Measurements from ENCODE around the gene P2RY8.
"Not testable (repeated sequence)": the region's sequence is repeated elsewhere in the genome, so short reads cannot be mapped to it uniquely, and the experiment has no call there.

P2RY8 gene

GRCh38 chrX:1558761-1559468 is 21.9 kb upstream of the P2RY8 start:
- POLR2A ChIA-PET = no interaction called here

DNA sequence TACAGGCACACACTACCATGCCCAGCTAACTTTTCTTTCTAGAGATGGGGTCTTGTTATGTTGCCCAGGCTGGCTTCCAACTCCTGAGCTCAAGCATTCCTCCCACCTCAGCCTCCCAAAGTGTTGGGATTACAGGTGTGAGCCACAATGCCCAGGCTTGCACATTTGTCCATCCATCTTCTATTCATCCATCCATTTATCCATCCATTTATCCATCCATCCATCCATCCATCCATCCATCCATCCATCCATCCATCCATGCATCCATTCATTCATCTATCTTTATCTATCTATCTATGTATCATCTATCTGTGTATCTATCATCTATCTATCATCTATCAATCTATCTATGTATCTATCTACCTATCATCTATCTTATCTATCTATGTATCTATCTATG is 20.5 kb upstream of the P2RY8 start:
- H3K4me3 ChIP-seq (ENCODE audit: low read depth, low read length); DNase-seq (ENCODE audit: low read depth, low spot score); POLR2A ChIA-PET; CTCF ChIA-PET: not testable (repeated sequence)

More at GRCh38 chrX:1558761-1559468, 21.9 kb upstream of the P2RY8 start:
- no peak for TF ChIP-seq CTCF (IDR thresholded peaks at IDR 0.05; ENCODE audit: insufficient read depth, low read length, missing control alignments)
- no peak overlapping the region for H3K4me3 ChIP-seq (ENCODE audit: low read depth, low read length)
- DNase-seq (ENCODE audit: low read depth, low spot score) = no peak
- CTCF ChIA-PET = no interaction called here

DNA sequence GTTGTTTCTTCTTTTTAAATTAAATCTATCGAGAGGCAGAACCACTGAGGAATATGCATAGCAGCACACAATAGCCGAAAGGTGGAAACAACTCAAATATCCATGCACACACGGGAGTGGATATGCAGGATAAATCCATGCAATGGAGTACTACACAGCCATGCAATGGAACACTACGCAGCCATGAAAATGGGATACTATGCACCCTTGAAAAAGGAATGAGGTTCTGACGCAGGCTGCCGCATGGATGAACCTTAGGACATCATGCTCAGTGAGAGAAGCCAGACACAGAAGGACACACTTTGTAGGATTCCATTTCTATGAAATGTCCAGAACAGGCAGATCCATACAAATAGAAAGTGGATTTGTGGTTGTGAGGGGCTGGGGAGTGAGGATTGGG is 18.4 kb upstream of the P2RY8 start:
- ChIA-PET CTCF (no interaction called here), POLR2A (no interaction called here)
- DNase-seq (ENCODE audit: low read depth, low spot score) = no peak
- no peak for TF ChIP-seq CTCF (IDR thresholded peaks at IDR 0.05; ENCODE audit: insufficient read depth, low read length, missing control alignments)
- no peak overlapping the region for H3K4me3 ChIP-seq (ENCODE audit: low read depth, low read length)

DNA sequence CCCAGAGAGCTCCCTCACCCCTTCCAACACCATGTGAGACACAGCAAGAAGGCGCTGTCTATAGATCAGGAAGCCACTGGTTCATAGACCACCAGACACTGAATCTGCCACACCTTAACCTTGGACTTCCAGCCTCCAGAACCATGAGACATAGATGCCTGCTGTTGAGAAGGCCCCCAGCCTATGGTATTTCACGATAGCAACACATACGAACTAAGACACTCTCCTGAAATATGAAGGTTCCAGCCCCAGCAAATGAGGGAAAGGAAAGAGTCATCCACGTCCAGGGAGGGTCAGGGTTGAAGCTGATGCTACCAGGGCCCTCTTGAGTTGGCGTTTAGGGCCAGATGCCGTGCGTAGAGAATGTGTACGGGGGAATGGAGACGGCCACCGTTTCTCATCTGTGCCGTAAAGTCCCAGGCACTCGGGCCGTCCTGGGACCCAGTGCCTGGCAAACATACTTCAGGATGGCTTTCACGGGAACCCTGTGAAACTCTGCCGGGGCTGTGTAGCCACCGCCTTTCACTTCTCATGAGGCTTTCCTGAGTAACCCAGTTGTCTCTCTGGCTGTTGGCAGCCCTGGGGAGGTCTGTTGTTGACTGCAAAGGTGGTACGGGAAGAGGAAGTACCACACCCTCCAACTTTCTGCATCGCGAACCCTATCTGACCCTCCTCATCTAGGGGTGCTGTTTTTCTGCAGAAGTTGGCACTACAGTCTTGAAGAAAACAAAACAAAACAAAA is 17.7 kb upstream of the P2RY8 start:
- TF ChIP-seq CTCF (IDR thresholded peaks at IDR 0.05; ENCODE audit: insufficient read depth, low read length, missing control alignments) = no peak
- H3K4me3 ChIP-seq (ENCODE audit: low read depth, low read length) = no peak overlapping the region
- CTCF ChIA-PET = no interaction called here
- DNase-seq (ENCODE audit: low read depth, low spot score) = no peak
- POLR2A ChIA-PET = no interaction called here

- H3K4me3 ChIP-seq (ENCODE audit: low read depth, low read length) = no peak overlapping the region
- POLR2A ChIA-PET = no interaction called here
- DNase-seq (ENCODE audit: low read depth, low spot score) = no peak
- CTCF ChIA-PET = no interaction called here
- TF ChIP-seq CTCF (IDR thresholded peaks at IDR 0.05; ENCODE audit: insufficient read depth, low read length, missing control alignments) = no peak
Measured at GRCh38 chrX:1551959-1552546, 15.1 kb upstream of the P2RY8 start.

GRCh38 chrX:1546691-1547251 is 9.8 kb upstream of the P2RY8 start:
- ChIA-PET POLR2A (no interaction called here), CTCF (no interaction called here)
- H3K4me3 ChIP-seq (ENCODE audit: low read depth, low read length) = no peak overlapping the region
- TF ChIP-seq CTCF (IDR thresholded peaks at IDR 0.05; ENCODE audit: insufficient read depth, low read length, missing control alignments) = no peak
- DNase-seq (ENCODE audit: low read depth, low spot score) = no peak
